HG02938 (cell line): Measurements from ENCODE around the gene PDGFC.

Source experiments
- ATAC-seq: cut with Tn5 transposase; IDR thresholded peaks from one replicate; pipeline ENCODE4 v1.9.1; 2021; ENCODE audit warnings: mild to moderate bottlenecking, moderate library complexity; ENCODE audit not compliant: unreplicated experiment

The PDGFC gene

GRCh38 chr4:156838761-156839160 is 132.8 kb downstream of the PDGFC start:
- no peak for ATAC-seq

DNA sequence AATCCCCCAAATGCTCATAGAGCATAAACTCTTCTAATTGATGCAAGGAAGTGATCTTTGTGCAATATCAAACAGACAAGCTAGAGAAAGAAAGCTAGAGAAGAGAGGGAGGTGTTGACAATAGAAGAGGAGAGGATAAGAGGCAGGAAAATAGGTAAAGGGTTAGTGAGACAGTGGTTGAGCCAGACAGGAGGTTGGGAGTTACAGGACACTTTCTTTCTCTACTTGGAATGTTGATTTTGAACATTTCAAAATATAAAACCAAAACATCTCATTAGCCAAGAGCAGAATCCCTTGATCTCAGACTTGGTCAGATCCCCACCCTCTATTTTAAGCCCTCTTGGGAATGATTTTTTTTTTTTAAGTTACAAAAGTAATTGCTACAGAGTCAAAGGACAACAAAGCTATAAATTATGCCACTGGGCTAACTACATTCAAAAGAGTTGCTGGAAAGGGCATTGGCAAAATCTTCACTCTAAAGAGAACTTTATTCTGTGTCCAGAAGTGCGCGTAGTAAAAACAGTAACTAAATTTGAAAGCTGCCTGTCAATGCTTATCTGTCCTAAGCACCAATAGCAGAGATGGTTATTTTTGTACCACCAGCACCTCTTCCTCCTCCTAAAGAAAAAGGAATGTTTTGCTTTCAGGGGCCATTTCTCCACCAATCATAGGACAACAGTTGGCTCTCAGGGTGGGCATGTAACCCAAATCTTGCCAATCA is 133.8 kb downstream of the PDGFC start:
- ATAC-seq, result no peak

- no peak for ATAC-seq
Observed at GRCh38 chr4:156832886-156833285, 138.7 kb downstream of the PDGFC start.

GRCh38 chr4:156830351-156830750 is 141.2 kb downstream of the PDGFC start:
- ATAC-seq, result no peak

GRCh38 chr4:156829201-156829873 is 142.3 kb downstream of the PDGFC start:
- no peak for ATAC-seq

DNA sequence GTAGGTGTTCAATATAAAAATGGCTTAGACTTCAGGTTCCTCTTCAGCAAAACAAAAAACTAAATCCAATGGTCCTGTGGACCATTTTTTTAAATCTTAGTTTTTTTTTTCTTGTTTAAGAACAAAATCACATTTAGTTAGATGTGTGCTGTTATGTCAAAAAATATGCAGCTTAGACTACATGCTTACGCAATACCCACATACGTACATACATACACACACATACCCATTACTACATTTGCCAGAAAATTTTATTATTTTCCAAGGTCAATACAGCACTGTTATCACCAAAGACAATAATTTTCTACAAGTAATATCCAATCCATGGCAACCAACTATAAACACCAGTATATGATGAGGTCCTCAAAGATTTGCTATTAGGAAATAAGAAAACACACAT is 144.1 kb downstream of the PDGFC start:
- no peak for ATAC-seq

GRCh38 chr4:156825074-156825473 is 146.5 kb downstream of the PDGFC start:
- ATAC-seq, result no peak

GRCh38 chr4:156824451-156825060 is 147.0 kb downstream of the PDGFC start:
- ATAC-seq, result no peak

DNA sequence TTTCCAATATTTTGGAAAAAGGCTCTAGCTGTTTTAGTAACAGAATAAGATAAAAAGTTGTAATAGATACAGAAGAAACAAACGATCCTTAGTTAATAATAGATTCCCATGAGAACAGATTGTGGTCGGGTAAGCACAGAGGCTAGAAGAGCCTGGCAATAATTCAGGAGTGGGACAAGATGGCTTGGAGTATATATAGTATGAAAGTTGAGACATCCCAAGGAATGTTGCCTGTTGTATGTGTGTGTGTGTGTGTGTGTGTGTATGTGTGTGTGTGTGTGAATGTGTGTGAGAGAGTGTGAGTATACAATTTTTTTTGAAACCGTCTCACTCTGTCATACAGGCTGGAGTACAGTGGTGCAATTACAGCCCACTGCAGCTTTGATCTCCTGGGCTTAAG is 150.7 kb downstream of the PDGFC start:
- no peak for ATAC-seq

- no peak for ATAC-seq
Observed at GRCh38 chr4:156816360-156816755, 155.2 kb downstream of the PDGFC start.

GRCh38 chr4:156815717-156816359 is 155.8 kb downstream of the PDGFC start:
- ATAC-seq, result no peak

DNA sequence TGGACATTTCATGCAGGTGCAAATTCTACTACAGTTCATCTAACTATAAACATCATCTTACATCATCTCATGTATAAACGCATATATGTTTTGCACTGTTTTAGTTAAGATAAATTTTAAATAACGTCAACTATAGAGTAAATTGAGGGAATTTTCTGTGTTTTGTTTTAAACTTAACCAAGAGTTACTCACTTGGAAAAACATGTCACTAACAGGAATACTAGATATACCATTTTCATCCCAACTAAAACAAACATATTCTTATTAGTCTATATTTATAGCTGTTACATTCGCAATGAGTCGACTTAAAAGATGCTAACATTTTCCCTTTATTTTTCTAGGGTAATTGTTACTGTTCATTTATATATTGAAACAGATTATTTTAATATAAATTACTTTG is 159.6 kb downstream of the PDGFC start:
- ATAC-seq, result no peak

GRCh38 chr4:156811286-156811685 is 160.3 kb downstream of the PDGFC start:
- no peak for ATAC-seq

DNA sequence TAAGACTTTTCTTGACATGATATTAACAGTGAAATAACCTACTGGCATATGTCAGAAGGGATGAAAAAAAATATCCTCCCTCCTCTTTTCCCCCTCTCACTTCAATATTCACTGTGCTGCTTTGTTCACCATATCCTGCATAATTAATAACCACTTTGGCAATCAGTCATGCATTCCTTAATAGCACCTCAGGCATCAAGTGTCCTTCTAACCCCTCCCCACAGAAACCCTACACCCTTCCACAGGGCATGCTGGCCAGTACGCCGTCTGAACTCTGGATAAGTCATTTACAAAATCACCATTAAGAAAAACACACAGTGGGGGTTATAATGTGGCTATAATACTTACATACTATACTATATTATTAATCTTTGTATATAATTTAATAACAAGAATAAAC is 165.9 kb downstream of the PDGFC start:
- no peak for ATAC-seq

GRCh38 chr4:156803056-156803455 is 168.5 kb downstream of the PDGFC start:
- no peak for ATAC-seq

DNA sequence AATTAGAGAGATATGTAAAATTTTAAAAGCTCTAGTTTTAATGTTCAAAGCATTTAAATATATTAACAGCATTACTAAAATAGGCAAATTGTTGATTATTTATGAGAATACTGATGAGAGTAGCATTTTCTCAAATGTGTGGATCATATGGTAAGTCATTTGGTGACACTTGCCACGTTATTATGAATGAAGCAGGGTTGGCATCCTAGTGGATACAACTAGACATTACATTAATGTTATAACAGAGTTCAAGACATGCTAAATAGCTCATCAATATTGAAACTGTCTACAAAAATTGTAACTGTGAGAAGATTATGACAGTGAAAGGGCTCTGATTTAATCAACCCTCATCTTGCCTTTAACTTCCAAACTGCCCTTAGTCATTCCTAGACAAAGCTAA is 171.1 kb downstream of the PDGFC start:
- no peak for ATAC-seq

DNA sequence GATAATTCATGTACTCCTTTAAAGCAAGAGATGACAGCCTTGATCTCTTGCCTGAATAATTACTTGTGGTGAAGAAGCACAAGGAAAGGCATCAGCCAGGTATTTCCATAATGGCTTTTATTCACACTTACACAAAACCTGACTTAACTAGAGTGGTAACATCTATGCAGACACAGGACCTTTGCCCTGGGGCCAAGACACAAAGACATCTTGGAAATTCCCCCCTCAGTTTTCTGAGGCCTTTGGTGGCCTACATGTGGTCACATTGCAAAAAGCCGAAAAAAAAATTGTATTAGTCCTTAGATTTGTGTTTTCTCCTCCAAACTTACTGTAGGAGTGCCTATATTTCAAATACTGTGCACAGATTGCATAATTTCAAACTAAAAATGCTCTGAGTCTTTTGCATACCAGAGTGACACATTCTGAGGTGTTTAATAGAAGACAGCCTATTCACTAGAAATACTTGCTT is 172.4 kb downstream of the PDGFC start:
- no peak for ATAC-seq

- ATAC-seq, result no peak
Observed at GRCh38 chr4:156798438-156798837, 173.2 kb downstream of the PDGFC start.

- ATAC-seq, result no peak
Observed at GRCh38 chr4:156797206-156797605, 174.4 kb downstream of the PDGFC start.

DNA sequence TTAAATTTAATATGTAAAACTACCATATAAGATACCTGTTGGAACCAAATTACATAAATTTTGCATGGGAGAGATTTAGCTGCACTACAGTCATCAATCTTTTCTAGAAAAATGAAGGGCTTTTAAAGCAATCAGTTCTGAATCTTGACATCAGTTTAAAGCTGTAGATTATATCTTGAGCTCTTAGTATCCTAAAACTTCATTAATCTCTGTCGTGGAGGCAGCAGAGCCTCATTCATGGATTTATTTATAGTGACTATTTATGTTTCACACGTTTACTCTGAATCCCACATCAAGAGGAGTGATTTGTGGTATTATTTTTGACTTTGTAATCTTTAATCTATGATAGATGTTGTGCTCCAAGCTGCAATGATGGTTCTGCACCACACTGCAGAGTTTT is 175.9 kb downstream of the PDGFC start:
- ATAC-seq, result no peak

DNA sequence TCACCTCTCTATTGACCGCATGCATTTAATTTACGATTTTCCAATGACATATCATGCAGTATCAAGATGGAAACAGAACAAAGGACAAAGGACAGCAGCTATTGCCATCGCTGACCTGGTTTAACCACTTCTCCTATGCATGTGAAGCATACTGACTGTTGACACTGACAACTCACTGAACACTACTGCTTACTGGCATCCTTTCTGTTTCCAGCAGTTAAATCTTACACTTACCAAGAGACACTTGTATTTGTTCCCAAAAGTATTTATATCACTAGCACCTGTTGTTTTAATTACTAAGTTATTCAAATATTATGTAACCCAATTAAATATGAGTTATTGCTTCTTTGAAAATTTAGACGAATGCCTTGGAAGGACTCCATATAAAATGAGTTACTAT is 176.7 kb downstream of the PDGFC start:
- no peak for ATAC-seq
